ENCODE data around the gene MBD3L2.
A peak's percentile ranks its signal among the peaks of the same experiment; 100 is the strongest.

The MBD3L2 gene

DNA sequence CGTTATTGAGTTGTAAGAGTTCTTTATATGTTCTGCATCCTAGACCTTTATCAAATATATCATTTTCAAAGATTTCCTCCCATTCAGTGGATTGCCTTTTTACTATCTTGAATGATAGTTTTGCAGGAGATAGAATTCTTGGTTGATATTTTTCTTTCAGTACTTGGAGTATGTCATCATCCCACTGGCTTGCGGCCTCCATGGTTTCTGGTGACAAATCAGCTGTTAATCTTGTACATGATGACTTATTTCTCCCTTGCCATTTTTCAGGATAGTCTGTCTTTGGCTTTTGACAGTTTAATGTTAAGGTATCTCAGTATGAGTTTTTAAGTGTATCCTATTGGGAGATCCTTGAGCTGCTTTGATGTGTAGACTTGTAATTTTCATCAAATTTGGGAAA, 28.9 kb downstream of the MBD3L2 start:
- Histone ChIP-seq H3K23ac (ENCODE audit: low read length in 2 of 2) (no peak overlapping the region), H2AFZ (ENCODE audit: low read depth, low read length) (no peak overlapping the region), H4K91ac (ENCODE audit: low read length) (no peak overlapping the region), H3K79me1 (replicated peaks; ENCODE audit: low read length, poor library complexity, severe bottlenecking) (peaks cover 20% of the 10 kb centered on the region), H3K4me2 (ENCODE audit: low read length, poor library complexity, severe bottlenecking) (no peak overlapping the region), H3K4me1 (ENCODE audit: control insufficient read depth, insufficient read depth, low read depth, low read length) (no peaks in the 10 kb centered on the region), H3K18ac (ENCODE audit: low read depth in 1 of 2, low read length in 2 of 2) (no peak overlapping the region), H3K27ac (ENCODE audit: low read length, poor library complexity, severe bottlenecking) (no peak overlapping the region), H3K14ac (ENCODE audit: low read length in 2 of 2) (no peak overlapping the region), H2BK120ac (ENCODE audit: low read depth, low read length) (no peak overlapping the region), H3K36me3 (ENCODE audit: control insufficient read depth in 1 of 2, insufficient read depth in 2 of 2, low read depth in 1 of 2, low read length in 2 of 2) (peaks cover 76 to 94% of the 10 kb centered on the region in 2 experiments), H3K9me3 (ENCODE audit: control insufficient read depth, low read length) (peaks cover 93% of the 10 kb centered on the region), H3K9ac (ENCODE audit: low read length) (no peak overlapping the region), H3K27me3 (ENCODE audit: control insufficient read depth in 1 of 2, insufficient read depth in 1 of 2, low read length in 2 of 2) (no peaks in the 10 kb centered on the region), H2BK12ac (ENCODE audit: low read length in 2 of 2) (no peak overlapping the region), H3K4me3 (ENCODE audit: insufficient read depth in 1 of 2, low read depth in 1 of 2, low read length in 2 of 2) (peak overlapping the region in 1 of 2 experiments; percentile 60), H3K4ac (ENCODE audit: low read depth in 1 of 2, low read length in 2 of 2) (no peak overlapping the region), H4K8ac (ENCODE audit: low read length) (no peak overlapping the region), H2BK5ac (ENCODE audit: low read depth, low read length, poor library complexity, severe bottlenecking) (no peak overlapping the region), H2AK5ac (ENCODE audit: low read length, severe bottlenecking) (no peak overlapping the region), H2BK15ac (ENCODE audit: low read depth, poor library complexity, severe bottlenecking) (no peak overlapping the region)
- peak; percentile 17 for DNase-seq
- WGBS, result 100% methylated on average over 1 of the region's 2 CpGs

DNA sequence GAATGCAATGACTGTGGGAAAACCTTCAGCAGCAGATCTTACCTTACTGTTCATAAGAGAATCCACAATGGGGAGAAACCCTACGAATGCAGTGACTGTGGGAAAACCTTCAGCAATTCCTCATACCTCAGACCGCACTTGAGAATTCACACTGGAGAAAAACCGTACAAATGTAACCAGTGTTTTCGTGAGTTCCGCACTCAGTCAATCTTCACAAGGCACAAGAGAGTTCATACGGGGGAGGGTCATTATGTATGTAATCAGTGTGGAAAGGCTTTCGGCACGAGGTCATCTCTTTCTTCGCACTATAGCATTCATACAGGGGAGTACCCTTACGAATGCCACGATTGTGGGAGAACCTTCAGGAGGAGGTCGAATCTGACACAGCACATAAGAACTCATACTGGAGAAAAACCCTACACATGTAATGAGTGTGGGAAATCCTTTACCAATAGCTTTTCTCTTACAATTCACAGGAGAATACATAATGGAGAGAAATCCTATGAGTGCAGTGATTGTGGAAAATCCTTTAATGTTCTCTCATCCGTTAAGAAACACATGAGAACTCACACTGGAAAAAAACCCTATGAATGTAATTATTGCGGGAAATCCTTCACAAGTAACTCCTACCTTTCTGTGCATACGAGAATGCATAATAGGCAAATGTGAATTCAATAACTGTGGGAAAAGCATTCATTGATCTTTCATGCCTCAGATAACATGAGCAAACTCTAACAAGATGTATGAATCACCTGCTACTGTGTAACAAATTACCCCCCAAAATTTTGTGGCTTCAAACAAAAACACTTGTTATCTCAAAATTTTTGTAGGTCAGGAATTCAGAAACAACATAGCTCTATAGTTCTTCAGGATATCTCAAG, 34.2 kb downstream of the MBD3L2 start:
- H3K18ac ChIP-seq (ENCODE audit: low read depth in 1 of 2, low read length in 2 of 2), result no peak overlapping the region
- no peaks in the 10 kb centered on the region for H3K4me1 ChIP-seq (ENCODE audit: control insufficient read depth, insufficient read depth, low read depth, low read length)
- H3K4me2 ChIP-seq (ENCODE audit: low read length, poor library complexity, severe bottlenecking), result no peak overlapping the region
- H3K9ac ChIP-seq (ENCODE audit: low read length), result no peak overlapping the region
- H2BK120ac ChIP-seq (ENCODE audit: low read depth, low read length), result no peak overlapping the region
- peaks cover 54 to 75% of the 10 kb centered on the region in 2 experiments for H3K36me3 ChIP-seq (ENCODE audit: control insufficient read depth in 1 of 2, insufficient read depth in 2 of 2, low read depth in 1 of 2, low read length in 2 of 2)
- DNase-seq, result peak; percentile 34
- no peak overlapping the region for H3K14ac ChIP-seq (ENCODE audit: low read length in 2 of 2)
- no peak overlapping the region for H4K91ac ChIP-seq (ENCODE audit: low read length)
- peak overlapping the region in 1 of 2 experiments; percentile 66 for H3K4me3 ChIP-seq (ENCODE audit: insufficient read depth in 1 of 2, low read depth in 1 of 2, low read length in 2 of 2)
- H3K9me3 ChIP-seq (ENCODE audit: control insufficient read depth, low read length), result peaks cover 97% of the 10 kb centered on the region
- no peaks in the 10 kb centered on the region for H3K27me3 ChIP-seq (ENCODE audit: control insufficient read depth in 1 of 2, insufficient read depth in 1 of 2, low read length in 2 of 2)
- H2BK5ac ChIP-seq (ENCODE audit: low read depth, low read length, poor library complexity, severe bottlenecking), result no peak overlapping the region
- no peak overlapping the region for H3K4ac ChIP-seq (ENCODE audit: low read depth in 1 of 2, low read length in 2 of 2)
- H3K27ac ChIP-seq (ENCODE audit: low read length, poor library complexity, severe bottlenecking), result no peak overlapping the region
- H2BK15ac ChIP-seq (ENCODE audit: low read depth, poor library complexity, severe bottlenecking), result no peak overlapping the region
- H2AK5ac ChIP-seq (ENCODE audit: low read length, severe bottlenecking), result no peak overlapping the region
- no peak overlapping the region for H4K8ac ChIP-seq (ENCODE audit: low read length)
- no peak overlapping the region for H2AFZ ChIP-seq (ENCODE audit: low read depth, low read length)
- no peak overlapping the region for H3K23ac ChIP-seq (ENCODE audit: low read length in 2 of 2)
- peaks cover 6% of the 10 kb centered on the region for H3K79me1 ChIP-seq (replicated peaks; ENCODE audit: low read length, poor library complexity, severe bottlenecking)
- no peak overlapping the region for H2BK12ac ChIP-seq (ENCODE audit: low read length in 2 of 2)
- 99% methylated on average over 14 of the region's 15 CpGs for WGBS

DNA sequence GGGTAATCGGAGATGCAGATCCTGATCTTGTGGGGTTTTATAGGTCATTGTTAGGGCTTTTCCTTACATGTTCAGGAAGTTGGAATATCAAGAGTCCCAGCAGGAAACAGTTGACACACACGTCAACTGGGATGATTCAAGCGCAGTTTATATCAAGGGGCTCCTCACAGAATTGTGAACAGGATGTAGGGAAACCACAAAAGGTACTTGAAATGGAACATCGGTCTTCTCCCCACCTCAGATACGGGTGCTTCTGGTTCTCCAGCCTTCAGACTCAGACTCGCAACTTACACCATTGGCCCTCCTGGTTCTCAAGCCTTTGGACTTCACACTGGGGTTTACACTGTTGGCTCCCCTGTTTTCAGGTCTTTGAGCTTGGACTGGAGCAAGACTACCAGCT, 39.9 kb downstream of the MBD3L2 start:
- Histone ChIP-seq H3K4me3 (ENCODE audit: insufficient read depth in 1 of 2, low read depth in 1 of 2, low read length in 2 of 2) (no peak overlapping the region), H2BK12ac (ENCODE audit: low read length in 2 of 2) (no peak overlapping the region), H2AFZ (ENCODE audit: low read depth, low read length) (no peak overlapping the region), H3K27me3 (ENCODE audit: control insufficient read depth in 1 of 2, insufficient read depth in 1 of 2, low read length in 2 of 2) (no peaks in the 10 kb centered on the region), H3K4me2 (ENCODE audit: low read length, poor library complexity, severe bottlenecking) (no peak overlapping the region), H2BK5ac (ENCODE audit: low read depth, low read length, poor library complexity, severe bottlenecking) (no peak overlapping the region), H3K4ac (ENCODE audit: low read depth in 1 of 2, low read length in 2 of 2) (no peak overlapping the region), H3K9me3 (ENCODE audit: control insufficient read depth, low read length) (peaks cover 70% of the 10 kb centered on the region), H2BK15ac (ENCODE audit: low read depth, poor library complexity, severe bottlenecking) (no peak overlapping the region), H3K9ac (ENCODE audit: low read length) (no peak overlapping the region), H3K79me1 (replicated peaks; ENCODE audit: low read length, poor library complexity, severe bottlenecking) (no peaks in the 10 kb centered on the region), H2AK5ac (ENCODE audit: low read length, severe bottlenecking) (no peak overlapping the region), H4K91ac (ENCODE audit: low read length) (no peak overlapping the region), H3K4me1 (ENCODE audit: control insufficient read depth, insufficient read depth, low read depth, low read length) (no peaks in the 10 kb centered on the region), H3K18ac (ENCODE audit: low read depth in 1 of 2, low read length in 2 of 2) (no peak overlapping the region), H3K27ac (ENCODE audit: low read length, poor library complexity, severe bottlenecking) (no peak overlapping the region), H4K8ac (ENCODE audit: low read length) (no peak overlapping the region), H2BK120ac (ENCODE audit: low read depth, low read length) (no peak overlapping the region), H3K23ac (ENCODE audit: low read length in 2 of 2) (no peak overlapping the region), H3K36me3 (ENCODE audit: control insufficient read depth in 1 of 2, insufficient read depth in 2 of 2, low read depth in 1 of 2, low read length in 2 of 2) (peaks cover 21 to 30% of the 10 kb centered on the region in 2 experiments), H3K14ac (ENCODE audit: low read length in 2 of 2) (no peak overlapping the region)
- no peak for DNase-seq
- WGBS, result 94% methylated on average over 6 of the region's 6 CpGs

DNA sequence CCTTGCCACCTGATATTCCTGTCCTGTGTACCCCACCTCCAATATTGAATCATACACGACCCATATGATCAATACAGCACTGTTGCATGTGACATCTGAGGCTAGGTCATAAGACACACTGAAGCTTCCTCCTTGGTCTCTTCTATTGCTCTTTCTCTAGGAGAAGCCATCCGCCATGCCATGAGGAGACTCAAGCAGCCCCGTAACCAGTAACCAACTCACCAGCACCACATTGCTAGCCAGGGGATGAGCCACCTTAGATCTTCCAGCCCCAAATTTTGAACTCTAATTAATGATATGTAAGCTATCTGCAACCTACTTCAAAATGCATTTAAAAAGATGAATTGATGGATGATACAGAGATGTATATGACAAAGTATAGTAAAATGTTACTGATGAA, 49.0 kb downstream of the MBD3L2 start:
- peaks cover 0 to 3% of the 10 kb centered on the region in 2 experiments for H3K36me3 ChIP-seq (ENCODE audit: control insufficient read depth in 1 of 2, insufficient read depth in 2 of 2, low read depth in 1 of 2, low read length in 2 of 2)
- H2BK5ac ChIP-seq (ENCODE audit: low read depth, low read length, poor library complexity, severe bottlenecking), result no peak overlapping the region
- H3K14ac ChIP-seq (ENCODE audit: low read length in 2 of 2), result no peak overlapping the region
- peak overlapping the region in 1 of 2 experiments; percentile 78 for H3K4me3 ChIP-seq (ENCODE audit: insufficient read depth in 1 of 2, low read depth in 1 of 2, low read length in 2 of 2)
- H3K27me3 ChIP-seq (ENCODE audit: control insufficient read depth in 1 of 2, insufficient read depth in 1 of 2, low read length in 2 of 2), result no peaks in the 10 kb centered on the region
- no peak overlapping the region for H2AK5ac ChIP-seq (ENCODE audit: low read length, severe bottlenecking)
- no peak for DNase-seq
- H2BK120ac ChIP-seq (ENCODE audit: low read depth, low read length), result no peak overlapping the region
- peaks cover 7% of the 10 kb centered on the region for H3K79me1 ChIP-seq (replicated peaks; ENCODE audit: low read length, poor library complexity, severe bottlenecking)
- H2AFZ ChIP-seq (ENCODE audit: low read depth, low read length), result no peak overlapping the region
- H3K23ac ChIP-seq (ENCODE audit: low read length in 2 of 2), result no peak overlapping the region
- H2BK15ac ChIP-seq (ENCODE audit: low read depth, poor library complexity, severe bottlenecking), result no peak overlapping the region
- no peak overlapping the region for H3K27ac ChIP-seq (ENCODE audit: low read length, poor library complexity, severe bottlenecking)
- H3K4me1 ChIP-seq (ENCODE audit: control insufficient read depth, insufficient read depth, low read depth, low read length), result peaks cover 3% of the 10 kb centered on the region
- no peak overlapping the region for H3K4me2 ChIP-seq (ENCODE audit: low read length, poor library complexity, severe bottlenecking)
- peaks cover 21% of the 10 kb centered on the region for H3K9me3 ChIP-seq (ENCODE audit: control insufficient read depth, low read length)
- no peak overlapping the region for H3K4ac ChIP-seq (ENCODE audit: low read depth in 1 of 2, low read length in 2 of 2)
- 92% methylated on average over 3 of the region's 3 CpGs for WGBS
- H2BK12ac ChIP-seq (ENCODE audit: low read length in 2 of 2), result no peak overlapping the region
- no peak overlapping the region for H3K18ac ChIP-seq (ENCODE audit: low read depth in 1 of 2, low read length in 2 of 2)
- no peak overlapping the region for H4K8ac ChIP-seq (ENCODE audit: low read length)
- H4K91ac ChIP-seq (ENCODE audit: low read length), result no peak overlapping the region
- peak overlapping the region; percentile 93 for H3K9ac ChIP-seq (ENCODE audit: low read length)
